Smooth muscle cell (in vitro differentiated cells): ENCODE data around the gene SORT1. TPM values are rescaled to one million over a fixed set of nuclear protein-coding genes. Genes with fewer than 3 reads are reported as not detected.

Experiments
- DNase-seq: peaks from one replicate; lab custom pipeline; 2025; ENCODE audit not compliant: unreplicated experiment; lab: John Stamatoyannopoulos, UW
- H2AFZ ChIP-seq: fragments of 200-600 bp; sonication (generic); 2 replicates; pipeline ENCODE4 v1.6.0; 2016; ENCODE audit warnings: antibody characterized with exemption, low read depth, mild to moderate bottlenecking
- H3F3A ChIP-seq: fragments of 200-600 bp; sonication (generic); 2 replicates; pipeline ENCODE4 v1.6.0; 2017; ENCODE audit warnings: antibody characterized with exemption, low read depth
- H3K27ac ChIP-seq: fragments of 200-600 bp; sonication (generic); 2 replicates; pipeline ENCODE4 v1.5.1; 2016; ENCODE audit warnings: low read depth, mild to moderate bottlenecking
- H3K27me3 ChIP-seq: fragments of 200-600 bp; sonication (generic); 2 replicates; pipeline ENCODE4 v1.6.1; 2016; ENCODE audit warnings: low read depth, mild to moderate bottlenecking
- H3K36me3 ChIP-seq: fragments of 200-600 bp; sonication (generic); 2 replicates; pipeline ENCODE4 v1.5.1; 2016; ENCODE audit warnings: low read depth
- H3K4me1 ChIP-seq: fragments of 200-600 bp; sonication (generic); 2 replicates; pipeline ENCODE4 v1.5.1; 2016; ENCODE audit warnings: low read depth
- H3K4me2 ChIP-seq: fragments of 200-600 bp; sonication (generic); 2 replicates; pipeline ENCODE4 v1.6.0; 2016; ENCODE audit warnings: mild to moderate bottlenecking
- H3K4me3 ChIP-seq: fragments of 200-600 bp; sonication (generic); 2 replicates; pipeline ENCODE4 v1.5.1; 2016; ENCODE audit warnings: mild to moderate bottlenecking
- H3K79me2 ChIP-seq: fragments of 200-600 bp; sonication (generic); 2 replicates; pipeline ENCODE4 v1.6.0; 2016; ENCODE audit warnings: low read depth, mild to moderate bottlenecking
- H3K9ac ChIP-seq: fragments of 200-600 bp; sonication (generic); 2 replicates; pipeline ENCODE4 v1.6.0; 2016; ENCODE audit warnings: low read depth
- H3K9me3 ChIP-seq: fragments of 200-600 bp; sonication (generic); replicated peaks from 2 replicates; pipeline ENCODE4 v1.5.1; 2016; ENCODE audit warnings: low read depth
- H4K20me1 ChIP-seq: fragments of 200-600 bp; sonication (generic); 2 replicates; pipeline ENCODE4 v1.6.0; 2016; ENCODE audit warnings: low read depth
- WGBS: methylation state at CpG from one replicate; pipeline ENCODE4 v1.1.7; 2016; ENCODE audit warnings: low lambda C conversion rate; 5-methylcytosine and 5-hydroxymethylcytosine counted together
- polyA plus RNA-seq: library from polyadenylated mRNA; unstranded; fragments of >200 nt; fragmentation: Nextera tagmentation; extraction: Ambion mirVana; gene quantifications from 2 replicates; pipeline ENCODE4 v1.2.1, GENCODE V29; 2016
- total RNA-seq: library from RNA; depleted of rRNA; stranded (reverse); fragments of >200 nt; gene quantifications from 2 replicates; pipeline ENCODE4 v1.2.3, GENCODE V29; 2014
- TF ChIP-seq, protein P1 (sequence below): fragments of 200-600 bp; sonication (generic); IDR thresholded peaks from 2 replicates; pipeline ENCODE4 v1.5.1; 2017; ENCODE audit warnings: borderline replicate concordance, mild to moderate bottlenecking, antibody characterized with exemption; ENCODE audit not compliant: insufficient read depth, poor library complexity, severe bottlenecking

SORT1 gene
- total and polyA plus RNA-seq, 2 experiments from 2014 or later: 9.8 to 31.4 TPM

DNA sequence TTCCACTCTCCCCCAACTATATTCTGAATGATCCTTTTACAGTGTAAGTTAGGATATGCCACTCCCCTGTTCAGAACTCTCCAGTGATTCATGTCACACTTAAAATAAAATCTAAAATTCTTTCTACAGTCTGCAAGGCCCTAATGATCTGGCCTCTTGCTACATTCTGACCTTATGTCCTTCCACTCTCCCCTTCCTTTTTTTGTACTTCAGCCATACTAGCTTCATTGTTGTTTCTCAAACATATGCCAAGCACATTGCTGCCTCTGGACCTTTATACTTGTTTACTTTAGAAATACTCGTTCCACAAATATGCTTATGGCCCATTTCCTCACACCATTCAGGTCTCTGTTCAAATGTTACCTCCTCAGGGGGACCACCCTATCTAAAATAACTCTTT is 43.4 kb upstream of the SORT1 start:
- Histone ChIP-seq H3K9ac (no peak overlapping the region), H3K4me2 (no peak overlapping the region), H4K20me1 (no peaks in the 10 kb centered on the region), H3K4me3 (no peak overlapping the region), H3K36me3 (no peaks in the 10 kb centered on the region), H3K27me3 (peaks cover 7% of the 10 kb centered on the region), H3K4me1 (no peaks in the 10 kb centered on the region), H3K27ac (no peak overlapping the region), H3K79me2 (no peaks in the 10 kb centered on the region), H3F3A (no peaks in the 10 kb centered on the region), H2AFZ (no peak overlapping the region), H3K9me3 (no peaks in the 10 kb centered on the region)
- TF ChIP-seq, protein P1, sequence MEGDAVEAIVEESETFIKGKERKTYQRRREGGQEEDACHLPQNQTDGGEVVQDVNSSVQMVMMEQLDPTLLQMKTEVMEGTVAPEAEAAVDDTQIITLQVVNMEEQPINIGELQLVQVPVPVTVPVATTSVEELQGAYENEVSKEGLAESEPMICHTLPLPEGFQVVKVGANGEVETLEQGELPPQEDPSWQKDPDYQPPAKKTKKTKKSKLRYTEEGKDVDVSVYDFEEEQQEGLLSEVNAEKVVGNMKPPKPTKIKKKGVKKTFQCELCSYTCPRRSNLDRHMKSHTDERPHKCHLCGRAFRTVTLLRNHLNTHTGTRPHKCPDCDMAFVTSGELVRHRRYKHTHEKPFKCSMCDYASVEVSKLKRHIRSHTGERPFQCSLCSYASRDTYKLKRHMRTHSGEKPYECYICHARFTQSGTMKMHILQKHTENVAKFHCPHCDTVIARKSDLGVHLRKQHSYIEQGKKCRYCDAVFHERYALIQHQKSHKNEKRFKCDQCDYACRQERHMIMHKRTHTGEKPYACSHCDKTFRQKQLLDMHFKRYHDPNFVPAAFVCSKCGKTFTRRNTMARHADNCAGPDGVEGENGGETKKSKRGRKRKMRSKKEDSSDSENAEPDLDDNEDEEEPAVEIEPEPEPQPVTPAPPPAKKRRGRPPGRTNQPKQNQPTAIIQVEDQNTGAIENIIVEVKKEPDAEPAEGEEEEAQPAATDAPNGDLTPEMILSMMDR: no peak
- WGBS: 81% methylated on average over 1 of the region's 1 CpG
- no peak for DNase-seq

GRCh38 chr1:109438798-109439297 is 41.1 kb upstream of the SORT1 start:
- H3K4me2 ChIP-seq: peak overlapping the region; percentile 66
- no peak overlapping the region for H3K4me3 ChIP-seq
- no peak for DNase-seq

DNA sequence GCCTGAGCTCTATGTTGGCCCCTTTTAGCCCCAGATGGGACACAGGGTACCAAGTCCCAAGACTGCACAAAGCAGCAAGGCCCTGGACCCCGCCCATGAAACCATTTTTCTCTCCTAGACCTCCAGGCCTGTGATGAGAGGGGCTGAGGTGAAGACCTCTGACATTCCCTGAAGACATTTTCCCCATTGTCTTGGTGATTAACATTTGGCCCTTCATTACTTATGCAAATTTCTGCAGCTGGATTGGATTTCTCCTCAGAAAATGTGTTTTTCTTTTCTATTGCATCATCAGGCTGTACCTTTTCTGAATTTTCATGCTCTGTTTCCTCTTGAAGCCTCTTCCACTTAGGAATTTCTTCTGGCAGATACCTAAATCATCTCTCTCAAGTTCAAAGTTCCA is 36.8 kb upstream of the SORT1 start:
- Histone ChIP-seq H3K4me2 (no peak overlapping the region), H3K9me3 (no peaks in the 10 kb centered on the region), H4K20me1 (no peaks in the 10 kb centered on the region), H3K36me3 (no peaks in the 10 kb centered on the region), H3F3A (no peaks in the 10 kb centered on the region), H2AFZ (no peak overlapping the region), H3K27ac (no peak overlapping the region), H3K27me3 (no peaks in the 10 kb centered on the region), H3K79me2 (no peaks in the 10 kb centered on the region), H3K4me1 (no peaks in the 10 kb centered on the region), H3K4me3 (no peak overlapping the region), H3K9ac (no peak overlapping the region)
- WGBS: 85% methylated on average over 1 of the region's 1 CpG
- TF ChIP-seq, protein P1: no peak
- DNase-seq: no peak

More at GRCh38 chr1:109438798-109439297, 41.1 kb upstream of the SORT1 start:
- Histone ChIP-seq H4K20me1 (no peaks in the 10 kb centered on the region), H3K9me3 (no peaks in the 10 kb centered on the region), H2AFZ (peak overlapping the region; percentile 28), H3K4me1 (no peaks in the 10 kb centered on the region), H3F3A (no peaks in the 10 kb centered on the region), H3K9ac (peak overlapping the region; percentile 47), H3K36me3 (no peaks in the 10 kb centered on the region), H3K27me3 (no peaks in the 10 kb centered on the region), H3K27ac (peak overlapping the region; percentile 85), H3K79me2 (no peaks in the 10 kb centered on the region)
- 46% methylated on average over 3 of the region's 3 CpGs for WGBS
- TF ChIP-seq, protein P1: no peak

DNA sequence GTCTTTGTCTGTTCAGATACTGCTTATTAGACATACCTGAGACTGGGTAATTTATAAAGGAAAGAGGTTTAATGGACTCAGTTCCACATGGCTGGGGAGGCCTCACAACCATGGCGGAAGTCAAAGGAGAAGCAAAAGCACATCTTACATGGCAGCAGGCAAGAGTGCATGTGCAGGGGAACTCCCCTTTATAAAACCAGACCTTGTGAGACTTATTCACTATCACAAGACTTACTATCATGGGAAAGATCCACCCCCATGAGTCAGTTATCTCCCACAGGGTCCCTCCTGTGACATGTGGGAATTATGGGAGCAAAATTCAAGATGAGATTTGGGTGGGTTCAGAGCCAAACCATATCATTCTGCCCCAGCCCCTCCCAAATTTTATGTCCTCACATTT is 35.6 kb upstream of the SORT1 start:
- no peaks in the 10 kb centered on the region for H4K20me1 ChIP-seq
- H3F3A ChIP-seq: no peaks in the 10 kb centered on the region
- DNase-seq: no peak
- no peaks in the 10 kb centered on the region for H3K9me3 ChIP-seq
- 100% methylated on average over 1 of the region's 1 CpG for WGBS
- no peak overlapping the region for H3K4me3 ChIP-seq
- no peak overlapping the region for H3K9ac ChIP-seq
- no peak overlapping the region for H3K27ac ChIP-seq
- no peak overlapping the region for H2AFZ ChIP-seq
- TF ChIP-seq, protein P1: no peak
- no peaks in the 10 kb centered on the region for H3K36me3 ChIP-seq
- no peaks in the 10 kb centered on the region for H3K27me3 ChIP-seq
- H3K79me2 ChIP-seq: no peaks in the 10 kb centered on the region
- no peaks in the 10 kb centered on the region for H3K4me1 ChIP-seq
- no peak overlapping the region for H3K4me2 ChIP-seq
